EH (cell line): ENCODE measurements around the gene NMNAT3.

ENCODE experiments used
- DNase-seq: peaks from one replicate; pipeline ENCODE4 v3.0.0-alpha.2; 2015; ENCODE audit warnings: low read depth

NMNAT3 gene

GRCh38 chr3:139674571-139675260 lies 3.1 kb downstream of the NMNAT3 start:
- no peak for DNase-seq

GRCh38 chr3:139672884-139673283 lies 4.9 kb downstream of the NMNAT3 start:
- DNase-seq = no peak

GRCh38 chr3:139671863-139672646 lies 5.7 kb downstream of the NMNAT3 start:
- DNase-seq = no peak

- no peak for DNase-seq
Measured at GRCh38 chr3:139671107-139671506, 6.7 kb downstream of the NMNAT3 start.

GRCh38 chr3:139670196-139670595 lies 7.6 kb downstream of the NMNAT3 start:
- DNase-seq = no peak

GRCh38 chr3:139668332-139668731 lies 9.4 kb downstream of the NMNAT3 start:
- DNase-seq = no peak

- no peak for DNase-seq
Measured at GRCh38 chr3:139664958-139665357, 12.8 kb downstream of the NMNAT3 start.

- no peak for DNase-seq
Measured at GRCh38 chr3:139660269-139660668, 17.5 kb downstream of the NMNAT3 start.

- no peak for DNase-seq
Measured at GRCh38 chr3:139659511-139659910, 18.3 kb downstream of the NMNAT3 start.

GRCh38 chr3:139657936-139658335 lies 19.8 kb downstream of the NMNAT3 start:
- DNase-seq = no peak

GRCh38 chr3:139657434-139657833 lies 20.3 kb downstream of the NMNAT3 start:
- no peak for DNase-seq

- DNase-seq = no peak
Measured at GRCh38 chr3:139655909-139656595, 21.7 kb downstream of the NMNAT3 start.

GRCh38 chr3:139654637-139655365 lies 23.0 kb downstream of the NMNAT3 start:
- DNase-seq = no peak

GRCh38 chr3:139653582-139653981 lies 24.2 kb downstream of the NMNAT3 start:
- no peak for DNase-seq

- DNase-seq = no peak
Measured at GRCh38 chr3:139652561-139652960, 25.2 kb downstream of the NMNAT3 start.

GRCh38 chr3:139647866-139648435 lies 29.8 kb downstream of the NMNAT3 start:
- DNase-seq = no peak

- no peak for DNase-seq
Measured at GRCh38 chr3:139646512-139646911, 31.3 kb downstream of the NMNAT3 start.

- DNase-seq = no peak
Measured at GRCh38 chr3:139642996-139643395, 34.8 kb downstream of the NMNAT3 start.

GRCh38 chr3:139640456-139640855 lies 37.3 kb downstream of the NMNAT3 start:
- DNase-seq = no peak

- DNase-seq = no peak
Measured at GRCh38 chr3:139639662-139640061, 38.1 kb downstream of the NMNAT3 start.

- no peak for DNase-seq
Measured at GRCh38 chr3:139638518-139638917, 39.3 kb downstream of the NMNAT3 start.

- no peak for DNase-seq
Measured at GRCh38 chr3:139636511-139636910, 41.3 kb downstream of the NMNAT3 start.
